22Rv1 (cell line): ENCODE measurements around the gene HSPB3.
A peak's percentile ranks its signal among the peaks of the same experiment; 100 is the strongest.
"Not testable (repeated sequence)": the region's sequence is repeated elsewhere in the genome, so short reads cannot be mapped to it uniquely, and the experiment has no call there.

Experiments
- H3K27ac ChIP-seq: fragments of 450-650 bp; 2 replicates; pipeline ENCODE4 v1.5.1; 2017
- CTCF ChIP-seq: fragments of 450-650 bp; IDR thresholded peaks from 2 replicates; pipeline ENCODE4 v1.5.1; 2017; ENCODE audit warnings: mild to moderate bottlenecking
- ZFX ChIP-seq: fragments of 450-650 bp; IDR thresholded peaks from 2 replicates; pipeline ENCODE4 v1.6.1; 2017; ENCODE audit warnings: antibody characterized with exemption, borderline replicate concordance

HSPB3 gene

GRCh38 chr5:54476682-54477081 is 21.2 kb downstream of the HSPB3 start:
- no peak for TF ChIP-seq CTCF
- TF ChIP-seq ZFX = no peak

GRCh38 chr5:54477941-54478478 is 22.5 kb downstream of the HSPB3 start:
- TF ChIP-seq ZFX (no peak), CTCF (no peak)
- no peak overlapping the region for H3K27ac ChIP-seq

More at GRCh38 chr5:54476682-54477081, 21.2 kb downstream of the HSPB3 start:
- no peak overlapping the region for H3K27ac ChIP-seq

- no peak for TF ChIP-seq CTCF
- TF ChIP-seq ZFX = no peak
- H3K27ac ChIP-seq = no peak overlapping the region
These were observed 24.8 kb downstream of the HSPB3 start for GRCh38 chr5:54480296-54480695.

- TF ChIP-seq ZFX (no peak), CTCF (no peak)
- H3K27ac ChIP-seq = no peak overlapping the region
These were observed 28.9 kb downstream of the HSPB3 start for GRCh38 chr5:54484219-54484894.

- H3K27ac ChIP-seq = not testable (repeated sequence)
These were observed 30.2 kb downstream of the HSPB3 start for GRCh38 chr5:54485659-54486058.

GRCh38 chr5:54489648-54489979 is 34.1 kb downstream of the HSPB3 start:
- peak; percentile 38 for TF ChIP-seq CTCF
- not testable (repeated sequence) for H3K27ac ChIP-seq

- no peak for TF ChIP-seq ZFX
- TF ChIP-seq CTCF = no peak
- H3K27ac ChIP-seq = no peak overlapping the region
These were observed 35.8 kb downstream of the HSPB3 start for GRCh38 chr5:54491326-54491725.

GRCh38 chr5:54492178-54492577 is 36.7 kb downstream of the HSPB3 start:
- TF ChIP-seq ZFX (no peak), CTCF (no peak)
- no peak overlapping the region for H3K27ac ChIP-seq
